HG02885 (cell line): Measurements from ENCODE around the gene UBN1.
"Not testable (repeated sequence)": the region's sequence is repeated elsewhere in the genome, so short reads cannot be mapped to it uniquely, and the experiment has no call there.

ENCODE experiments used
- ATAC-seq: cut with Tn5 transposase; IDR thresholded peaks from one replicate; pipeline ENCODE4 v1.9.1; 2021; ENCODE audit warnings: mild to moderate bottlenecking; ENCODE audit not compliant: unreplicated experiment, poor library complexity

The UBN1 gene

GRCh38 chr16:4922721-4923342 is 75.6 kb downstream of the UBN1 start:
- no peak for ATAC-seq

GRCh38 chr16:4923853-4924252 is 76.6 kb downstream of the UBN1 start:
- no peak for ATAC-seq

- no peak for ATAC-seq
These were observed 77.5 kb downstream of the UBN1 start for GRCh38 chr16:4924593-4925292.

- no peak for ATAC-seq
These were observed 78.0 kb downstream of the UBN1 start for GRCh38 chr16:4925293-4925607.

- no peak for ATAC-seq
These were observed 78.5 kb downstream of the UBN1 start for GRCh38 chr16:4925791-4926190.

- no peak for ATAC-seq
These were observed 79.6 kb downstream of the UBN1 start for GRCh38 chr16:4926928-4927327.

GRCh38 chr16:4927661-4928060 is 80.4 kb downstream of the UBN1 start:
- ATAC-seq = no peak

- no peak for ATAC-seq
These were observed 80.9 kb downstream of the UBN1 start for GRCh38 chr16:4928227-4928626.

GRCh38 chr16:4929619-4930018 is 82.3 kb downstream of the UBN1 start:
- not testable (repeated sequence) for ATAC-seq

GRCh38 chr16:4931381-4931780 is 84.1 kb downstream of the UBN1 start:
- no peak for ATAC-seq
